LNCAP (cell line): ENCODE results near the gene BCL7A.

Source experiments
- TF ChIP-seq, protein P1 (sequence below): fragments of 450-650 bp; IDR thresholded peaks from 2 replicates; pipeline ENCODE4 v1.5.1; 2017; ENCODE audit warnings: mild to moderate bottlenecking

BCL7A gene

DNA sequence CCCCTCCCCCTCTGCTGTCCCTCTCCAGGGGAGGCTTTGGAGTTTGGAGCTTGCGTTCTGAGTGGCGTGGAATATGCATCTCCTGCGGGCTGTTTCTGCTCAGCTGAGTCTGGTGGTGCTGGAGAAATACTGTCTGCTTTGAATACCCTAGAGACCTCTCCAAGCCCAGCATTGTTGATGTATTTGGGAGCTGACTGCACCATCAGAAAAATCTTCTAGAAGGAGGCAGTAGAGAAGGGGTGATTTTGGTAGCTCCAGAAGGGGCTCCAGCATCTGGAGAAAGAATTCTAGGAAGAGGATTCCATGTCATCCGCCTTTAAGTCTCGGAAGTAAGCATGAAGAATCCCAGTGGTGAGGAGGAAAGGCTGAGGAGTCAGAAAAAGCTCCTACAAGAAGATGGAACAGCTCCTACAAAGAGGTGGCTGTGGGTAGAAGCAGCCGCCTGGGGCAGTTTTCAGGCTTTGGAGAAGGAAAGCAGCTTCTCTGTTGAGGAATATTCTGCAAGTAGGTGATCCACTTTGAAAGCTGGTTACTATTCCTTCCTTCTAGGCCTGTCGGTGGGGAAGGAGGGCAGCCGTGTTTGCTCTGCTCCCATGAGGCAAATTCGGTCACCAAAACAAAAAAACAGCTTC lies 66.6 kb downstream of the BCL7A start:
- TF ChIP-seq, protein P1, sequence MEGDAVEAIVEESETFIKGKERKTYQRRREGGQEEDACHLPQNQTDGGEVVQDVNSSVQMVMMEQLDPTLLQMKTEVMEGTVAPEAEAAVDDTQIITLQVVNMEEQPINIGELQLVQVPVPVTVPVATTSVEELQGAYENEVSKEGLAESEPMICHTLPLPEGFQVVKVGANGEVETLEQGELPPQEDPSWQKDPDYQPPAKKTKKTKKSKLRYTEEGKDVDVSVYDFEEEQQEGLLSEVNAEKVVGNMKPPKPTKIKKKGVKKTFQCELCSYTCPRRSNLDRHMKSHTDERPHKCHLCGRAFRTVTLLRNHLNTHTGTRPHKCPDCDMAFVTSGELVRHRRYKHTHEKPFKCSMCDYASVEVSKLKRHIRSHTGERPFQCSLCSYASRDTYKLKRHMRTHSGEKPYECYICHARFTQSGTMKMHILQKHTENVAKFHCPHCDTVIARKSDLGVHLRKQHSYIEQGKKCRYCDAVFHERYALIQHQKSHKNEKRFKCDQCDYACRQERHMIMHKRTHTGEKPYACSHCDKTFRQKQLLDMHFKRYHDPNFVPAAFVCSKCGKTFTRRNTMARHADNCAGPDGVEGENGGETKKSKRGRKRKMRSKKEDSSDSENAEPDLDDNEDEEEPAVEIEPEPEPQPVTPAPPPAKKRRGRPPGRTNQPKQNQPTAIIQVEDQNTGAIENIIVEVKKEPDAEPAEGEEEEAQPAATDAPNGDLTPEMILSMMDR, result no peak

DNA sequence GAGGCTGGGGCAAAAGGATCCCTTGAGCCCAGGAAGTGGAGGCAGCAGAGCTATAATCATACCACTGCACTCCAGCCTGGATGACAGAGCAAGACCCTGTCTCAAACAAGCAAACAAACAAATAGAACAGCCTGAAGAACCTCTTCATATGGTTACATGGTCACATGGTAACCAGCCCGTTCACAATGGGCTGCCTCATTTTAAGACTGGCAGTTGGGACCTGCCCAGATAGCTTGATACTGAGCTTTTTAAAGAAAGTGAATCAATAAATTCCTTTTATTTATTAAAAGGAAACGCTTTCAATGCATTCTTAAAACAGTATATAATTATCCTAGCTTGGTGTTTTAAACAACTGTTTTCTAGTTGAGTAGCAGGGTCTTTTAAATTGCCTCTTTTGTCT lies 67.4 kb downstream of the BCL7A start:
- TF ChIP-seq, protein P1, result no peak

DNA sequence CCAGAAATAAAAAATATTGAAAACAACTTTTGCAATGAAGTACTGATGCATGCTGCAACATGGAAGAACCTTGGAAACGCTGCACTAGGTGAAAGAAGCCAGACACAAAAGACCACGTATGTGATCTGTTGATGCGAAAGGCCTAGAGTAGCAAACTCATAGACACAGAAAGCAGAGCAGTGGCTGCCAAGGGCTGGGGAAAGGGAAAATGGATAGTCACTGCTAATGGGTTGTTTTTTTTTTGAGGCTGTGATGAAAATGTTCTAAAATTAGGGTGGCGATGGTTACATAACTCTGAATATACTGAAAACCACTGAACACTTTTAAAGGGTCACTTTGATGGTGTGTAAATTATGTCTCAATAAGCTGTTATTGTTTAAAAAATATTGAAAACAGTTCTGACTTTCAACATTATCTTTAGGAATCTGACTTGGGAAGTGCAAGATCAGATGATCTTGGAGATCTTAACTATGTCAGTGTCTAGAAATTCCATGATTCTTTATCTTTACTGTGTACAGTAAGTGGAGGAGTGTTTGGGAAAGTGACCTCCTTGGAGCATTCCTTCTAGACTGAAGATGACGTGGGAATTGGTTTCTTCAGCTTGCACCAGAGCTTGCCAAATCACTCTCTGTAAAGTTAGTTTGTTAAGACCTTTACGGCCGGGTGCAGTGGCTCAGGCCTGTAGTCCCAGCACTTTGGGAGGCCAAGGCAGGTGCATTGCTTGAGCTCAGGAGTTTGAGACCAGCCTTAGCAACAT lies 69.3 kb downstream of the BCL7A start:
- TF ChIP-seq, protein P1, result no peak

DNA sequence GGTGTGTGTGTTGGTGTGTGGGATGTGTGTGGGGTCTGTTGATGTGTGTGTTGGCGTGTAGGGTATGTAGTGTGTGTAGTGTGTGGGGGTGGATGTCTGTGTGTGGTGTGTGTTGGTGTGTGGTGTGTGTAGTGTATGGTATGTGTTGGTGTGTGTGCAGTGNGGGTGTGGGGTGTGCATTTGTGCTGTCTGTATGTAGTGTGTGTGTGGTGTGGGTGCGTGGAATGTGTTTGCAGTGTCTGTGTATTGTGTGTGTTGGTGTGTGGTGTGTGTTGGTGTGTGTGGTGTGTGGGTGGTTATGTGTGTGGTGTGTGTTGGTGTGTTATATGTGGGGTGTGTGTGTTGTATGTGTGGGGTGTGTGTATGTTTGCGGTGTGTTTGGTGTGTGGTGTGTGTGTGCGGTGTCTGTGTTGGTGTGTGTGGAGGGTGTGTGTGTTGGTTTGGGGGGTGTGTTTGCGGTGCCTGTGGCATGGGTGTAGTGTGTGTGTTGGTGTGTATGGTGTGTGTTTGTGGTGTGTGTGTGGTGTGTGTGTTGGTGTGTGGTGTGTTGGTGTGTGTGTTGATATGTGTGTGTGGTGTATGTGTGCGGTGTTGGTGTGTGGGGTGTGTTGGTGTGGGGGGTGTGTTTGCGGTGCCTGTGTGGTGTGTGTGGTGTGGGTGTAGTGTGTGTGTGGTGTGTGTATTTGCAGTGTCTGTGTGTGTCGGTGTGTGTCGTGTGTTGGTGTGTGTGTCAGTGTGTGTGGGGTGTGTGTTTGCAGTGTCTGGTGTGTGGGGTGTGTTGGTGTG lies 71.6 kb downstream of the BCL7A start:
- TF ChIP-seq, protein P1, result no peak

DNA sequence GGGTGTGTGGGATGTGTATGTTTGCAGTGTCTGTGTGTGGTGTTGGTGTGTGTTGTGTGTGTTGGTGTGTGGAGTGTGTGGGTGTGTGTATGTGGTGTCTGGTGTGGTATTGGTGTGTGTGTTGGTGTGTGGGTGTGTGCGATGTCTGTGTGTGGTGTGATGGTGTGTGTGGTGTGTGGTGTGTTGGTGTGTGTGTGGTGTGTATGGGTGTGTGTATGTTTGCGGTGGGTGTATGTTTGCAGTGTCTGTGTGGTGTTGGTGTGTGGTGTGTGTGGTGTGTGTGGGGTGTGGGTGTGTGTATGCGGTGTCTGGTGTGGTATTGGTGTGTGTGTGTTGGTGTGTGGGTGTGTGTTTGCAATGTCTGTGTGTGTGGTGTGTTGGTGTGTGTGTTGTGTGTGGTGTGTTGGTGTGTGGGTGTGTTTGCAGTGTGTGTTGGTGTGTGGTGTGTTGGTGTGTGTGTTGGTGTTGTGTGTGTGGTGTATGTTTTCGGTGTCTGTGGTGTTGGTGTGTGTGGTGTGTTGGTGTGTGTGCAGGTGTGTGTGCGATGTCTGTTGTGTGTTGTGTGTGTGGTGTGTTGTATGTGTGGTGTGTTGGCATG lies 72.6 kb downstream of the BCL7A start:
- TF ChIP-seq, protein P1, result no peak

DNA sequence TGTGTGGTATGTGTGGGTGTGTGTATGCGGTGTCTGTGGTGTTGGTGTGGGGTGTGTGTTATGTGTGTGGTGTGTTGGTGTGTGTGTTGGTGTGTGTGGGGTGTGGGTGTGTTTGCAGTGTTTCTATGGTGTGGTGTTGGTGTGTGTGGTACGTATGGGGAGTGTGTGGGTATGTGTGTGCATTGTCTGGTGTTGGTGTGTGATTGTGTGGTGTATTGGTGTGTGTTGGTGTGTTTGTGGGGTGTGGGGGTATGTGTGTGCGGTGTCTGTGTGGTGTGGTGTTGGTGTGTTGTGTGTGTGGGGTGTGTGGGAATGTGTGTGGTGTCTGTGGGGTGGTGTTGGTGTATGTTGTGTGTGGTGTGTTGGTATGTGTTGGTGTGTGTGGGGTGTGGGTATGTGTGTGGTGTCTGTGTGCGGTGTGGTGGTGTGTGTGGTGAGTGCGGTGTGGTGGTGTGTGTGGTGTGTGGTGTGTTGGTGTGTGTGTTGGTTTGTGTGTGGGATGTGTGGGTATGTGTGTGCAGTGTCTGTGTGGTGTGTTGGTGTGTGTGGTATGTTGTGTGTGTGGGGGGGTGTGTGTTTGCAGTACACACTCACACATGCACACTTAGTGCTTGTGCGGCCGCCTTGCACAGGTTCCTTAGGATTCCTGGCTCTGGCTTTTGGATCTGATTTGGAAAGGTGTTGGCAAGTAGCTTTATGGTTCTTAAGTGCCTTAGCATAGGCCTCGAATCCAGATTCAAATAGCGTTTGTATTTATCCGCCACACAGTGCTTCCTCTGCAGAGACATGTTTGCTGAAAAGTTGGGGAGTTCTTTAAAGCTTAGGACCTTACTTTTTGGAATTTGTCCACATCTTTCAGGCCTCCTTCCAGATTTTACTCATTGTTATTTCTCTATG lies 73.3 kb downstream of the BCL7A start:
- TF ChIP-seq, protein P1, result no peak
